HPDE6-E6E7 (cell line): ENCODE data around the gene NSUN2.

Experiments used
- DNase-seq: peaks from one replicate; pipeline ENCODE4 v3.0.0; 2011; ENCODE audit warnings: missing footprints; ENCODE audit errors: extremely low spot score

The NSUN2 gene

GRCh38 chr5:6557807-6558575 lies 74.9 kb downstream of the NSUN2 start:
- no peak for DNase-seq

GRCh38 chr5:6556802-6557102 lies 76.1 kb downstream of the NSUN2 start:
- DNase-seq, result no peak

GRCh38 chr5:6556089-6556801 lies 76.6 kb downstream of the NSUN2 start:
- no peak for DNase-seq

- DNase-seq, result no peak
Measured at GRCh38 chr5:6554812-6555211, 78.0 kb downstream of the NSUN2 start.

- DNase-seq, result no peak
Measured at GRCh38 chr5:6553972-6554371, 78.9 kb downstream of the NSUN2 start.

GRCh38 chr5:6552612-6553011 lies 80.2 kb downstream of the NSUN2 start:
- DNase-seq, result no peak

GRCh38 chr5:6551955-6552313 lies 80.9 kb downstream of the NSUN2 start:
- no peak for DNase-seq

- DNase-seq, result no peak
Measured at GRCh38 chr5:6551287-6551954, 81.4 kb downstream of the NSUN2 start.

GRCh38 chr5:6550628-6551027 lies 82.2 kb downstream of the NSUN2 start:
- DNase-seq, result no peak
